IMR-90 (cell line): ENCODE measurements around the gene CYFIP2. TPM values are rescaled to one million over a fixed set of nuclear protein-coding genes. Genes with fewer than 3 reads are reported as not detected.

ENCODE experiments used
- ATAC-seq: fragments of 200-7000 bp; cut with Tn5 transposase; 2 replicates; pipeline ENCODE4 v1.9.1; 2020; ENCODE audit warnings: low read depth, mild to moderate bottlenecking, moderate library complexity
- BruUV-seq: library from RNA; stranded (reverse); fragments of 400-500 nt; replicated peaks from 2 replicates; lab custom pipeline; 2021; lab: Mats Ljungman, UMichigan
- CTCF ChIA-PET: fragments of 300-600 bp; formaldehyde crosslinking; extraction: SDS; loops from one replicate; lab custom pipeline; 2021; ENCODE audit warnings: antibody characterized with exemption; lab: Yijun Ruan, JAX
- POLR2A ChIA-PET: fragments of 300-600 bp; sonication (Branson Sonifier 250); formaldehyde crosslinking; loops from one replicate; lab custom pipeline; 2022; ENCODE audit warnings: antibody characterized with exemption; ENCODE audit not compliant: unreplicated experiment; lab: Charles Lee
- DNase-seq: peaks from one replicate; pipeline ENCODE4 v3.0.0; 2013
- H2AFZ ChIP-seq: replicated peaks from 2 replicates; pipeline ENCODE3; 2013; ENCODE audit warnings: low read length, mild to moderate bottlenecking; ENCODE audit not compliant: poor library complexity
- H2AK5ac ChIP-seq: 2 replicates; pipeline ENCODE4 v1.6.1; 2013; ENCODE audit warnings: low read depth, low read length, inconsistent platforms
- H2AK9ac ChIP-seq: replicated peaks from 2 replicates; pipeline ENCODE3; 2013; ENCODE audit warnings: mild to moderate bottlenecking, low read depth, low read length, moderate library complexity; ENCODE audit not compliant: poor library complexity
- H2BK120ac ChIP-seq: 2 replicates; pipeline ENCODE4 v1.6.1; 2013; ENCODE audit warnings: low read depth, low read length, inconsistent platforms
- H2BK15ac ChIP-seq: 3 replicates; pipeline ENCODE4 v1.6.1; 2013; ENCODE audit warnings: low read depth, low read length, inconsistent platforms
- H2BK20ac ChIP-seq: 2 replicates; pipeline ENCODE4 v1.6.1; 2013; ENCODE audit warnings: low read depth, mild to moderate bottlenecking, inconsistent platforms, low read length, moderate library complexity
- H2BK5ac ChIP-seq: 2 replicates; pipeline ENCODE4 v1.6.1; 2013; ENCODE audit warnings: mild to moderate bottlenecking, low read depth, low read length, inconsistent platforms; ENCODE audit not compliant: poor library complexity, severe bottlenecking
- H3K14ac ChIP-seq: replicated peaks from 2 replicates; pipeline ENCODE4 v1.6.1; 2013; ENCODE audit warnings: low read depth, low read length, inconsistent platforms
- H3K18ac ChIP-seq: 2 replicates; pipeline ENCODE4 v1.6.1; 2013; ENCODE audit warnings: low read depth, low read length, control low read depth
- H3K23ac ChIP-seq: 2 replicates; pipeline ENCODE4 v1.6.1; 2013; ENCODE audit warnings: low read depth, low read length, inconsistent platforms
- H3K27ac ChIP-seq: 2 replicates; pipeline ENCODE4 v1.5.1; 2013; ENCODE audit warnings: mild to moderate bottlenecking, control low read depth, low read length; ENCODE audit not compliant: insufficient read depth
- H3K27me3 ChIP-seq: 2 replicates; pipeline ENCODE4 v1.6.1; 2013; ENCODE audit warnings: low read length; ENCODE audit not compliant: control insufficient read depth, insufficient read depth
- H3K36me3 ChIP-seq: 2 replicates; pipeline ENCODE4 v1.6.1; 2013; ENCODE audit warnings: low read length, mixed read lengths; ENCODE audit not compliant: control insufficient read depth, insufficient read depth
- H3K4ac ChIP-seq: 2 replicates; pipeline ENCODE4 v1.6.1; 2013; ENCODE audit warnings: low read depth, low read length, inconsistent platforms
- H3K4me1 ChIP-seq: 2 replicates; pipeline ENCODE4 v1.6.1; 2013; ENCODE audit warnings: low read length, mixed read lengths; ENCODE audit not compliant: control insufficient read depth, insufficient read depth
- H3K4me2 ChIP-seq: 2 replicates; pipeline ENCODE4 v1.6.1; 2013; ENCODE audit warnings: low read depth, mild to moderate bottlenecking, control low read depth, low read length, moderate library complexity
- H3K4me3 ChIP-seq: 2 replicates; pipeline ENCODE4 v1.5.1; 2013; ENCODE audit warnings: low read depth, mild to moderate bottlenecking, control low read depth, low read length, moderate library complexity; ENCODE audit not compliant: insufficient read depth
- H3K56ac ChIP-seq: 2 replicates; pipeline ENCODE4 v1.6.1; 2013; ENCODE audit warnings: low read length, inconsistent platforms; ENCODE audit not compliant: insufficient read depth; ENCODE audit errors: extremely low read depth
- H3K79me1 ChIP-seq, 2 experiments: 2 replicates each; pipeline ENCODE4 v1.6.1; 2013; ENCODE audit warnings: low read length in 2 of 2, inconsistent platforms in 1 of 2, low read depth in 1 of 2
- H3K9ac ChIP-seq: 2 replicates; pipeline ENCODE4 v1.6.1; 2013; ENCODE audit warnings: low read depth, low read length, control low read depth
- H3K9me1 ChIP-seq: 2 replicates; pipeline ENCODE4 v1.6.1; 2013; ENCODE audit warnings: low read length, inconsistent platforms; ENCODE audit not compliant: insufficient read depth
- H3K9me3 ChIP-seq: 2 replicates; pipeline ENCODE4 v1.6.1; 2013; ENCODE audit warnings: low read length; ENCODE audit not compliant: control insufficient read depth, insufficient read depth
- H4K20me1 ChIP-seq: 2 replicates; pipeline ENCODE4 v1.6.1; 2013; ENCODE audit warnings: low read length, inconsistent platforms; ENCODE audit not compliant: insufficient read depth
- H4K5ac ChIP-seq: 2 replicates; pipeline ENCODE4 v1.6.1; 2013; ENCODE audit warnings: mild to moderate bottlenecking, low read depth, low read length, control low read depth
- H4K8ac ChIP-seq, 2 experiments: 2 replicates each; pipeline ENCODE4 v1.6.1; 2013; ENCODE audit warnings: low read depth in 2 of 2, low read length in 2 of 2, control low read depth in 1 of 2, inconsistent platforms in 1 of 2
- H4K91ac ChIP-seq: 2 replicates; pipeline ENCODE4 v1.6.1; 2013; ENCODE audit warnings: low read depth, low read length, inconsistent platforms; ENCODE audit not compliant: insufficient read depth
- CEBPB ChIP-seq: IDR thresholded peaks from 2 replicates; pipeline ENCODE4 v1.6.1; 2012; ENCODE audit warnings: low read depth, low read length, improper control_type of control experiment
- CHD1 ChIP-seq: IDR thresholded peaks from 2 replicates; pipeline ENCODE4 v1.6.1; 2012; ENCODE audit warnings: low read depth, low read length, improper control_type of control experiment
- CTCF ChIP-seq: conservative IDR thresholded peaks from 2 replicates; pipeline ENCODE4 v1.5.1; 2012; ENCODE audit warnings: mild to moderate bottlenecking, low read depth, low read length, improper control_type of control experiment
- FOS ChIP-seq: fragments of 150-350 bp; IDR thresholded peaks from 2 replicates; pipeline ENCODE4 v1.6.1; 2016; ENCODE audit warnings: low read depth, low read length
- MAFK ChIP-seq: IDR thresholded peaks from 2 replicates; pipeline ENCODE4 v1.6.1; 2012; ENCODE audit warnings: low read depth, low read length, improper control_type of control experiment
- MAZ ChIP-seq: IDR thresholded peaks from 2 replicates; pipeline ENCODE4 v1.6.1; 2012; ENCODE audit warnings: low read depth, mild to moderate bottlenecking, low read length, improper control_type of control experiment, moderate library complexity, borderline replicate concordance
- MXI1 ChIP-seq: IDR thresholded peaks from 2 replicates; pipeline ENCODE4 v1.6.1; 2012; ENCODE audit warnings: low read depth, mild to moderate bottlenecking, low read length, moderate library complexity, borderline replicate concordance
- NFE2L2 ChIP-seq: fragments of 150-350 bp; IDR thresholded peaks from 2 replicates; pipeline ENCODE4 v1.6.1; 2016; ENCODE audit warnings: low read depth, mild to moderate bottlenecking, low read length
- POLR2A ChIP-seq: IDR thresholded peaks from 2 replicates; pipeline ENCODE4 v1.6.1; 2012; ENCODE audit warnings: mild to moderate bottlenecking, low read depth, low read length
- RFX5 ChIP-seq: IDR thresholded peaks from 2 replicates; pipeline ENCODE4 v1.8.0; 2012; ENCODE audit warnings: low read depth, mild to moderate bottlenecking, low read length, moderate library complexity
- SMC3 ChIP-seq: fragments of 150-350 bp; IDR thresholded peaks from 2 replicates; pipeline ENCODE4 v1.6.1; 2016; ENCODE audit warnings: low read depth, mild to moderate bottlenecking, antibody characterized with exemption, low read length, moderate library complexity
- WGBS, 2 experiments: methylation state at CpG; one replicate each; pipeline versions ENCODE4 v1.1.5 to v1.1.7; 2013; ENCODE audit warnings: missing lambda C conversion rate in 2 of 2; ENCODE audit not compliant: insufficient read length in 1 of 2; ENCODE audit errors: extremely low coverage in 2 of 2; 5-methylcytosine and 5-hydroxymethylcytosine counted together
- dilution Hi-C: fragments of 300-500 bp; cut with HindIII; formaldehyde crosslinking; loops from one replicate; pipeline ENCODE4 v1.14.3; 2018; ENCODE audit warnings: low sequenced_read_pairs; ENCODE audit not compliant: unreplicated experiment
- in situ Hi-C: fragments of 300-500 bp; cut with MboI; formaldehyde crosslinking; loops from 3 replicates; pipeline ENCODE4 v1.14.3; 2019; ENCODE audit warnings: low sequenced_read_pairs, inconsistent platforms, mixed read lengths
- intact Hi-C: fragments of 100-400 bp; cut with micrococcal nuclease; formaldehyde crosslinking; loops from 2 replicates; pipeline ENCODE4 v1.10.0; 2022
- polyA plus RNA-seq, 3 experiments: library from polyadenylated mRNA; depleted of rRNA; stranded (reverse); fragments of >200 nt; gene quantifications; 2 replicates each; pipeline ENCODE4 v1.2.3, GENCODE V29; 2012; ENCODE audit warnings: low replicate concordance in 1 of 3
- total RNA-seq: library from RNA; depleted of rRNA; stranded (reverse); fragments of >200 nt; gene quantifications from 2 replicates; pipeline ENCODE4 v1.2.3, GENCODE V29; 2012
- TF ChIP-seq, protein P1 (sequence below): fragments of 150-350 bp; IDR thresholded peaks from 2 replicates; pipeline ENCODE4 v1.6.1; 2017; ENCODE audit warnings: mild to moderate bottlenecking, antibody characterized with exemption, low read length, low read depth
- TF ChIP-seq, protein P2 (sequence below): fragments of 150-350 bp; IDR thresholded peaks from 2 replicates; pipeline ENCODE4 v1.6.1; 2016; ENCODE audit warnings: low read depth, mild to moderate bottlenecking, low read length, moderate library complexity, borderline replicate concordance

Gene CYFIP2
- total and polyA plus RNA-seq, 2 of the 4 experiments (the other 2 are of a cell fraction), result 6.8 to 13.4 TPM

GRCh38 chr5:157269761-157270272 lies 3.9 kb downstream of the CYFIP2 start:
- Histone ChIP-seq H3K27ac (no peak overlapping the region), H3K9me3 (no peaks in the 10 kb centered on the region), H2AK5ac (no peak overlapping the region), H4K20me1 (no peaks in the 10 kb centered on the region), H3K79me1 (no peaks in the 10 kb centered on the region), H3K9ac (no peak overlapping the region), H3K27me3 (peaks cover 10% of the 10 kb centered on the region), H2BK5ac (no peak overlapping the region), H4K8ac (no peak overlapping the region), H3K4me2 (no peak overlapping the region), H2BK20ac (no peak overlapping the region), H3K56ac (no peak overlapping the region), H2AK9ac (no peak overlapping the region), H3K4me3 (no peak overlapping the region), H3K36me3 (no peaks in the 10 kb centered on the region), H3K18ac (no peak overlapping the region), H3K9me1 (no peaks in the 10 kb centered on the region), H3K14ac (no peak overlapping the region), H4K91ac (no peak overlapping the region), H2BK120ac (no peak overlapping the region), H2AFZ (no peak overlapping the region), H2BK15ac (no peak overlapping the region), H4K5ac (no peak overlapping the region), H3K4ac (no peak overlapping the region), H3K4me1 (no peaks in the 10 kb centered on the region), H3K23ac (no peak overlapping the region)
- intact Hi-C loops (no loop called here), dilution Hi-C loops (no loop called here), in situ Hi-C loops (no loop called here)
- CTCF ChIA-PET, result no interaction called here
- no peak for DNase-seq
- WGBS, 2 experiments, result 72% methylated on average over 2 of the region's 4 CpGs; no CpG with 5 or more reads in 1 of the 2 experiments
- ATAC-seq, result no peak
- no TSS peak for BruUV-seq
- POLR2A ChIA-PET, result no interaction called here
- TF ChIP-seq MXI1 (no peak), RFX5 (no peak), CEBPB (no peak), FOS (no peak), NFE2L2 (no peak), MAFK (no peak), POLR2A (no peak), SMC3 (no peak), CHD1 (no peak), CTCF (no peak), MAZ (no peak)
- TF ChIP-seq, protein P1, sequence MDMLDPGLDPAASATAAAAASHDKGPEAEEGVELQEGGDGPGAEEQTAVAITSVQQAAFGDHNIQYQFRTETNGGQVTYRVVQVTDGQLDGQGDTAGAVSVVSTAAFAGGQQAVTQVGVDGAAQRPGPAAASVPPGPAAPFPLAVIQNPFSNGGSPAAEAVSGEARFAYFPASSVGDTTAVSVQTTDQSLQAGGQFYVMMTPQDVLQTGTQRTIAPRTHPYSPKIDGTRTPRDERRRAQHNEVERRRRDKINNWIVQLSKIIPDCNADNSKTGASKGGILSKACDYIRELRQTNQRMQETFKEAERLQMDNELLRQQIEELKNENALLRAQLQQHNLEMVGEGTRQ, result no peak
- TF ChIP-seq, protein P2, sequence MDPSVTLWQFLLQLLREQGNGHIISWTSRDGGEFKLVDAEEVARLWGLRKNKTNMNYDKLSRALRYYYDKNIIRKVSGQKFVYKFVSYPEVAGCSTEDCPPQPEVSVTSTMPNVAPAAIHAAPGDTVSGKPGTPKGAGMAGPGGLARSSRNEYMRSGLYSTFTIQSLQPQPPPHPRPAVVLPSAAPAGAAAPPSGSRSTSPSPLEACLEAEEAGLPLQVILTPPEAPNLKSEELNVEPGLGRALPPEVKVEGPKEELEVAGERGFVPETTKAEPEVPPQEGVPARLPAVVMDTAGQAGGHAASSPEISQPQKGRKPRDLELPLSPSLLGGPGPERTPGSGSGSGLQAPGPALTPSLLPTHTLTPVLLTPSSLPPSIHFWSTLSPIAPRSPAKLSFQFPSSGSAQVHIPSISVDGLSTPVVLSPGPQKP, result no peak
